ENCODE results near the gene MFRP. TPM values are rescaled to one million over a fixed set of nuclear protein-coding genes. Genes with fewer than 3 reads are reported as not detected.
A peak's percentile ranks its signal among the peaks of the same experiment; 100 is the strongest.

MFRP gene
- polyA plus RNA-seq, 3 donors = not detected

GRCh38 chr11:119338965-119339588 lies 7.4 kb downstream of the MFRP start:
- no peak for DNase-seq (ENCODE audit: low read depth in 3 of 3, low spot score in 2 of 3)

DNA sequence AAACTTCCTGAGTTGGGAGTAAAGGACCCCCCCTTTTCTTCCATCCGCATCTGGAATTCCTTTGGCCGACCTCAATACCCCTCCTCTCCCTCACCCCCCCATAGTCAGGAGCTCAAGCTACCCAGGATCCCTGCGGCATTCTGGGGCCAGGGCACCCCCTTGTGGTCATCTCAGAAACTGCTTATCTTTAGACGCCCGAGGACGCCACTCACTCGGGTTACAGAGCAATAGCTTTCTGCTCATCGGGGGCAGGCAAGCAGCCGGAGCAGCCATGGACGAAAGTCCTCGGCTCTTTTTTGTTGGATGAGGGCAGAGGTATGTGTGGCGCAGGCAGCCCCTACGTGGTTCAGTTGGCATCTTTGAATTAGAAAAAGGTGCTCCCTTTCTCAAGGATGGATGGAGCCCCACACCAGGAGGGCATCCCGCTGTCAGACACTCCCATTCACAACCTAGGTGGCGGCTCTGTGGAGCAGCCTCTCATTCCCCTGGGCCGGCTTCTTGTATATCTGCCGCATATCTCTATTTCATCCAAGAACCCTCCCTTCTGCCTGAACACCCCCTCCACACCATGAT lies 8.1 kb downstream of the MFRP start:
- peak in 1 of 3 donors; percentile 69 for DNase-seq (ENCODE audit: low read depth in 3 of 3, low spot score in 2 of 3)

- DNase-seq (ENCODE audit: low read depth in 3 of 3, low spot score in 2 of 3) = no peak
These were observed 8.8 kb downstream of the MFRP start for GRCh38 chr11:119337581-119338317.

GRCh38 chr11:119336744-119337469 lies 9.6 kb downstream of the MFRP start:
- no peak for DNase-seq (ENCODE audit: low read depth in 3 of 3, low spot score in 2 of 3)

DNA sequence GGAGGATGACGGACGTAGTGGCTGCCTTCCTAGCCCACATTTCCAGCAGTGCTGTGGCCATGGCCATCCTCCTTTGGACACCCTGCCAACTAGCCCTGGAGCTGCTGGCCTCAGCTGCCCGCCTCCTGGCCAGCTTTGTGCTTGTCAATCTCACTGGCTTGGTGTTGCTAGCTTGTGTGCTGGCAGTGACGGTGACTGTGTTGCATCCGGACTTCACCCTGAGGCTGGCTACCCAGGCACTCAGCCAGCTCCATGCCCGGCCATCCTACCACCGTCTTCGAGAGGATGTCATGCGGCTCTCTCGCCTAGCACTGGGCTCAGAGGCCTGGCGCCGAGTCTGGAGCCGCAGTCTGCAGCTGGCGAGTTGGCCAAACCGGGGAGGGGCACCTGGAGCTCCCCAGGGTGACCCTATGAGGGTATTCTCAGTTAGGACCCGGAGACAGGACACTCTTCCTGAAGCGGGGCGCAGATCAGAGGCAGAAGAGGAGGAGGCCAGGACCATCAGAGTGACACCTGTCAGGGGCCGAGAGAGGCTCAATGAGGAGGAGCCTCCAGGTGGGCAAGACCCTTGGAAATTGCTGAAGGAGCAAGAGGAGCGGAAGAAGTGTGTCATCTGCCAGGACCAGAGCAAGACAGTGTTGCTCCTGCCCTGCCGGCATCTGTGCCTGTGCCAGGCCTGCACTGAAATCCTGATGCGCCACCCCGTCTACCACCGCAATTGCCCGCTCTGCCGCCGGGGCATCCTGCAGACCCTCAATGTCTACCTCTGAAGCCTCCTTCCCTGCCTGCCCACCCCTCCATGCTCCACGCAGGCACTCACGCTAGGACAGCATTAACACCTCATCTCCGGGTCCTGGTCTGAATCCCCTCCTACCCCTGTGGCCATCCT lies 10.6 kb downstream of the MFRP start:
- DNase-seq (ENCODE audit: low read depth in 3 of 3, low spot score in 2 of 3) = no peak

DNA sequence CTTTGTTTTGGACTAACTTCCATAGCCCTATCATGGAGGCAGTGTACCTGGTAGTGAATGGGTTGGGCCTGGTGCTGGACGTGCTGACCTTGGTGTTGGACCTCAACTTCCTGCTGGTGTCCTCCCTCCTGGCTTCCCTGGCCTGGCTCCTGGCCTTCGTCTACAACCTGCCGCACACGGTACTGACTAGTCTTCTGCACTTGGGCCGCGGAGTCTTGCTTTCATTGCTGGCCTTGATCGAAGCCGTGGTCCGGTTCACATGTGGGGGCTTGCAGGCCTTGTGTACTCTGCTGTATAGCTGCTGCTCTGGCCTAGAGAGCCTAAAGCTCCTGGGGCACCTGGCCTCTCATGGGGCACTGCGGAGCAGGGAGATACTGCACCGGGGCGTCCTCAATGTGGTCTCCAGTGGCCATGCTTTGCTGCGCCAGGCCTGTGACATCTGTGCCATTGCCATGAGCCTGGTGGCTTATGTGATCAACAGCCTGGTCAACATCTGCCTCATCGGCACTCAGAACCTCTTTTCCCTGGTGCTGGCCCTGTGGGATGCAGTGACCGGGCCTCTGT lies 11.3 kb downstream of the MFRP start:
- DNase-seq (ENCODE audit: low read depth in 3 of 3, low spot score in 2 of 3) = no peak

DNA sequence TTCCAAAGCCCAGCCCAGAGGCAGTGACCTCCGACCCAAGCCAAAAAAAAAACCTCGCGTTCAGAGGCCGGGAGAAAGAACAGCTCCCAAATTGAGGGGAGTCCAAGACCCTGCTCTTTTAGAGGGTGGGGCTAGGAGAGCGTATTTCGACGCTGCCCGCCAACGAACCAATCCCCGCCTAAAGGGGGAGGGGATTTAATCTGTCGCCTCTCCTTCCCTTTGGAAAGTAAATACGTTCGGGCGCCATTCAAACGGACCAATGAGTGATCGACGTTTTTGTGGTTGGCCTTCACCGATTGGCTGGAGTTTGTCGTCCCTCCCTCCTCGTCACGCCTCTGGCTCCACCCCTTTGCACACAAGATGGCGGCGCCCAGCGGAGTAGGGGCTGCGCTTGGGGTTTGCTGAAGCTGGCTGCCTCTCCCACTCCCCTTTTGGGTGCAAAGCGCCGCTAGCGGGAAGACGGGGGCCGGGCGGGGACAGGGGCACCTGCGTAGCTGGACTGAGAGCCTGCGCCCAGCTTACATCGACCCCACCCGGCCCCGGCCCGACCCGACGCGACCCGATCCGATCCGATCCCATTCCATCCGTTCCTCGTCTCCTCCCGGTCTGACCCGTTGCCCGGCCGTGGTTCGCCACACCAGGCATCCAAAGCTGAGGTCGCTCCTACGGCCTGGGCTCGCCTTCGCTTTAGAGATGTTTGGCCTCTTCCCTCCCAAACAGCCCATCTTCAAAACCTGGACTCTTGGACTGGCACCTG lies 12.2 kb downstream of the MFRP start, which contains the start of gene RNF26:
RNF26 (plus strand) TSS at position 354 of the 757 bp plus-strand sequence. CDS start 596 bp downstream, outside the sequence.
- peak; percentile 96 to 99 (median 98) for DNase-seq (ENCODE audit: low read depth in 3 of 3, low spot score in 2 of 3)

DNA sequence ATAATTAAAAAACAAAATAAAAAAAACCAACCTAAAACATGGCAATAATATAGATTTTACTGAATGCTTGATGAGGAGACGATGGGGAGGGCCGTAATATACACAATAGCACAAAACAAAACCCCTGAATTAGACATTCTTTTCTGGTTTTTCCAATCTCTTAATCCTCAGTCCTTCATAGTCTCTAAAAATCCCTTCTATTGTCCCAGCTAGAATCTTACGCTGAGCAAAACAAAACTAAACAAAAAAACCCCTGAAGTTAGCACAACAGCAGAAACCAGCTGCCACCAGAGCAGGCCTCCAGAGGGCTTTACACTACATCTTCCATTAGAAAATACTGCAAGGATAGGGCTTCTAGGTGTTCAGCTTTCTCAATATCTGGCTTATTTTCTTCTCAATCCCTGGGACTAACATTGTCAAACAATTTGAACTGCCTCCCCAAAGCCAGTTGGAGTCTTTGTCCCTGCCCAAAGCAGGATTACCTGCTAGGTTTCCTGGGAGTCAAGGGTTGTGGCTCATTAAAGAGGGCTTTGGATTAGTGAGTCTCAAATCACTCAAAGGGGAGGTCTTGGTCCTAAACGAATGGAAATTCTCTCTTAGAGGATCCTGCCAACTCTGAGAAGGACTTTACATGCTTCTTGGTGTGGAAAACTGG lies 14.3 kb downstream of the MFRP start:
- no peak for DNase-seq (ENCODE audit: low read depth in 3 of 3, low spot score in 2 of 3)

GRCh38 chr11:119330237-119330636 lies 16.3 kb downstream of the MFRP start:
- no peak for DNase-seq (ENCODE audit: low read depth in 3 of 3, low spot score in 2 of 3)

DNA sequence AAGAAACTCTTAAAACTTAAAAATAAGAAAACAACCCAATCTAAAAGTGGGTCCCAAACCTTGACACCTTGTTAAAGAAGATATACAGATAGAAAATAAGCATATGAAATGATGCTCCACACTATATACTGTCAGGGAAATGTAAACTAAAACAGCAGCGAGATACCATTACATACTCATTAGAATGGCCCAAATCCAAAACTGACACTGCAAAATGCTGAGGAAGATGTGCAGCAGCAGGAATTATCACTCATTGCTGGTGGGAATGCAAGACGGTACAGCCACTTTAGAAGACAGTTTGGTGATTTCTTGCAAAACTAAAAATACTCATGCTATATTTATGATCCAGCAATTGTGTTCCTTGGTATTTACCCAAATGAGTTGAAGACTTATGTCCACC lies 17.2 kb downstream of the MFRP start:
- no peak for DNase-seq (ENCODE audit: low read depth in 3 of 3, low spot score in 2 of 3)

DNA sequence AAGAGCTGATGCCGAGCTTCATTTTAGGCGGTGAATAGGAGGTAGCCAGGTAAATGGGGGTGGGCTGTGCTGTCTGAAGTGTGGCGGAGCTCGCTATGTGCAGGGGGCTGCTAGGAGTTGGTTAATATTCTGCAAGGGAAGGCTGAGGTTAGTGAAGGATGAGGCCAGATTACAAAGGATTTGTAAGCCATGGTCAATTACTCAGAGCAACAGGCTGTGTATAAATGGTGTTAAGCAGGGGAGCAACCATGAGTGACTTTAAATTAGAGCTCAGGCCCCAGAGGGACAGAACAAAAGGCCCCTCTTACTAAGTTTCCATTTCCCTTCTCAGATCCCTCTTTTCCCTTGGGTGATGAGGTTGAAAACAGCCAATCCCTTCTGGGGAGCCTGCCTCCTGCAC lies 22.3 kb downstream of the MFRP start:
- DNase-seq (ENCODE audit: low read depth in 3 of 3, low spot score in 2 of 3) = no peak

DNA sequence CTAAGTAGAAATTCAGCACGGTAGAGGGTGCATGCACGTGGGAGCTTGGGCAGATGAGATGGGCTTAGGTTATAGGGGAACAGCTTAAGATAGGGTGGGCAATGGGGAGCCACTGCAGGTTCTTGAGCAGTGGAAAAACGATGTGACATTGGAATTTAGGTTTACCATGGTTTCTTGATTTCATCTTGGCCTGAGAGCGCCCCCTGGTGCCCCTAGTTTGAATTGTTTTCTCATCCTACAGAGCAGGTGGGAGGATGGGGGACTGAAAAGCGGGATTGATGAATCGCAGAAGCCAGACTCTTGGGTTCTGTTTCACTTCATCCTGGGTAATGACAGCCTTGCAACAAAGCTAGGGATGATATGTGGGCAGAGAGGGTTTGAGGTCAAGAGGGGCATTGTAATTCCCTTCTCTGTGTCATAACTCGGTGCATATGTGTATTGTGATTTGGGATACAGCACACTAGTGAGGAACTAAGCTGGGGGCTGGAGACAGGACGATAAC lies 22.9 kb downstream of the MFRP start:
- peak in 1 of 3 donors; percentile 71 for DNase-seq (ENCODE audit: low read depth in 3 of 3, low spot score in 2 of 3)

GRCh38 chr11:119322921-119323531 lies 23.5 kb downstream of the MFRP start:
- no peak for DNase-seq (ENCODE audit: low read depth in 3 of 3, low spot score in 2 of 3)

DNA sequence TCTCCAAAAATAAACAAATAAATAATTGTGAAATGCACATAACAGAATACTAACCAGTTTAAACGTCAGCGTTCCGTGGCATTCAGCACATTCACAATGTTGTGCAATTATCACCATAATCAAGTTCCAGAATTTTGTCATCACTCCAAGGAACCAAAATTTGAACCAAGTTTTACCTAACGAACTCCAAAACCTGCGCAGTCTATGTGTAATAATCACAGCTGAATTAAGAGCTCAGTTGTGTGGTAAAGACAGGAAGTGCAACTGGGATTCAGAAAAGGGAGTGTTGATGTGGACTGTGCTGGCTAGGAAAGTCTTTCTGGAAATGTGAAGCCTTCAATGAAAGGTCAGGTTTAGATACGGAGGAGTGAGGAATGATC lies 24.2 kb downstream of the MFRP start:
- no peak for DNase-seq (ENCODE audit: low read depth in 3 of 3, low spot score in 2 of 3)

DNA sequence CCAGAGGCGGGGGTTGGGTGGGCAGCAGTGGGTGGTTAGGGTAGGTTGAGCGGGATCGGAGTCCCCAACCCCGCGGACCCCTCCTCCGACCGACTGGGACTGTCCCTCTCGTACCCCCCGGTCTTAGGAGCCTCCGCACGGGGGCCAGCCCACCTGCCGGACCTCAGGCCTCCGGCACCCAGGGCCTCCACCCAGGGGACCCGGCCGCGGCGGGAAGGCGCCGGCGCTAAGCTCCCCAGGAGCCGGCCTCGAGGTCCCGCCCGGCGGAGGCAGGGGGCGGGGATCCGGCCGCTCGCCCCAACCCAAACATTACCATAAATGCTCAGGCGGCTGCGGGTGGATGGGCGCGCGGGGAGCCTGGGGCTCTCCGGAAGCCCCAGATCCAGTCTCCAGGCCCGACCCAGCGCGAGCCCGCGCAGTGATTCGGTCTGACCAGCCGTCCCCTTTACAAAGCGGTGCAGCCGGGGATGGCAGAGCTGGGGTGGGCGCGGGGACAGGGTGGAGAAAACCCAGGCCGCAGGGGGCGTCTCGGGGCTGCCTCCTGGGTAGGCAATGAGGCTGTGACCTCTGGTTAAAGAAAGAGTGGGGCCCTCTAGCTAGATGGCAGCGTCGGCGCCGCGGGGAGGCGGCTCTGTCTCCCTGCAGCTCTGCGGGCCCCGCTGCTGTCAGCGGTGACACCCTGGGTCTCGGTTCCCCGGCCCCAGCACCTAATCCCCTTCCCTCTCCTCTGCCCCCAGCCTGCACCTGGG lies 25.6 kb downstream of the MFRP start:
- peak in 1 of 3 donors; percentile 38 for DNase-seq (ENCODE audit: low read depth in 3 of 3, low spot score in 2 of 3)

- DNase-seq (ENCODE audit: low read depth in 3 of 3, low spot score in 2 of 3) = no peak
These were observed 26.2 kb downstream of the MFRP start for GRCh38 chr11:119320240-119320775.

DNA sequence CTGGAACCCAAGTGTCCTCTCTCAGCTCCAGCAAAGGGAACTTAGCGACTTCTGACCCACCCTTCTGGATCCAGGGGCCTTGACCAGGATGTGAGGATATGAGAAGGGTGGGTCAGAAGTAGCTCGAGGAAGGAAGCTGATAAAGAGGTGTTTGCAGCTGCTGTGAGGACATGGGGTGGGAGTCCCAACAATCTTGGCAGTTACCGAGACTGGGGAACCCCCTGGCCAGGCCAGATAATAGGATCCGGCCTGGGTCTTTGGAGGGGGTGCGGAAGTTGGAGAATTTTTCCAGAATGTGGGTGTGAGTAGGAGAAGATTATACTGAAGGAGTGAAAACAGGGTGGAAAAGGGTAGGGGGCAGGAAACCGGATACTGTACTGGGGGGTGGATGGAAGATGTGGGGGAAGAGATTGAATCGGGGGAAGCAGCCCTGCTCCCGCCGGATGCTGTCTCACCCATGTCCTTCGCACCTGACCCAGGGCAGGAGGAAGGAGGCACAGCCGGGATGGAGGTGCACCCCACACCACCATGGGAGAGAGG lies 26.7 kb downstream of the MFRP start:
- no peak for DNase-seq (ENCODE audit: low read depth in 3 of 3, low spot score in 2 of 3)

Data from right renal cortex interstitium (tissue), 3 donors.